ENCODE results near the gene KCNMB1.
A peak's percentile ranks its signal among the peaks of the same experiment; 100 is the strongest.

Gene KCNMB1, protein sequence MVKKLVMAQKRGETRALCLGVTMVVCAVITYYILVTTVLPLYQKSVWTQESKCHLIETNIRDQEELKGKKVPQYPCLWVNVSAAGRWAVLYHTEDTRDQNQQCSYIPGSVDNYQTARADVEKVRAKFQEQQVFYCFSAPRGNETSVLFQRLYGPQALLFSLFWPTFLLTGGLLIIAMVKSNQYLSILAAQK

DNA sequence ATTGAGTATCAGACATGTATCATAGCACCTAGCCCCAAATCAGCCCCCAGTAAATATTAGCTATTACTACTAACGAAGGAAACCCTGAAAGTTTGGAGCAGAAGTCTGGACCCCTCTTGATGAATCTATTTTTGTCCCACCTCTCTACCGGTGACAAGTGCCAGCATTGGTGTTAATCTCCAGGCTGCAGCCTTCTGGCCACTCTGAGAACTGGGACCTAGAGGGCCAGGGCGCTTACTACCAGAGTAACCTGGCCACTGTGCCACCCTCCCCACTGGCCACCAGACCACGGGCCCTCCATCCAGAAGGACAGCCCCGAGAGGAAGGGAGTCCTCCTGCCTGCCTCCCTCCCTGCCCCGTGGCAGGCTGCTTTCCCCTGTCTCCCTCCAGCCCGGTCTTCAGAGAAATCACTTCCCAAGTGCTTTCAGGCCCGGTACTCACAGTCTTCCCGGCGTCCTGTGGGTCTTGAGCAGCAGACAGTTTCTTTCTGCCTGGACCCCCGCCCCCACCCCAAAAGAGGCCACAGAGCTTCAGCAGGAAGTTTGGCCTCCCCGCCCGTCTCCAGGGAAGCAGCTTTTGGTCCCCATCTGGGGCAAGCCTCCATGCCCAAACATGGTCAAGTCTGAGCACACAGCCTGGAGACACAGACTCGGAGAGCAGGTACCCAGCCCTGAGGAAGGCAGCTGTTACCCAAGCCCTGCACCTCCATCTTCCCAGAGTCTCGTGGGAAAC lies at the start of gene KCNMB1:
TSS of gene KCNMB1 (minus strand) at position 550 of the 732 bp plus-strand sequence. CDS start 3,920 bp downstream, outside the sequence.
- no peak for DNase-seq

DNA sequence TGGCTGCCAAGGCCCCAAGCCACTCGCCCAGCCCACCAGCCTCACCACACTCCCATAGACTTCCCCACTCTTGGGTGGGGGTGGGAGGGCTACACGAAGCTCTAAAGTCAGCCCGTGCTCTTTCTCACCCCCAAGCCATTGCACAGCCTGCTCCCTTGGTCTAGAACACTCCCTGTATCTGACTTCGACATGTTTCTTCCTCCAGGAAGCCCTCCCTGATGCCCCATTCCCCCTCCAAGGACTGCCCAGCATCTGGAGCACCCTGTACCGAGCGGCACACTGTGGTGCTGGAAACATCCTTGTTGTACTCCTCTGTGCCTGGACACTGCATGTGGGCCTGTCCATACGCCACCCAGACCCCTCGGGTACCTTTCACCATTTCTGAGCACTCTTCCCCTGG lies 49.4 kb upstream of the KCNMB1 start:
- DNase-seq, result no peak

DNA sequence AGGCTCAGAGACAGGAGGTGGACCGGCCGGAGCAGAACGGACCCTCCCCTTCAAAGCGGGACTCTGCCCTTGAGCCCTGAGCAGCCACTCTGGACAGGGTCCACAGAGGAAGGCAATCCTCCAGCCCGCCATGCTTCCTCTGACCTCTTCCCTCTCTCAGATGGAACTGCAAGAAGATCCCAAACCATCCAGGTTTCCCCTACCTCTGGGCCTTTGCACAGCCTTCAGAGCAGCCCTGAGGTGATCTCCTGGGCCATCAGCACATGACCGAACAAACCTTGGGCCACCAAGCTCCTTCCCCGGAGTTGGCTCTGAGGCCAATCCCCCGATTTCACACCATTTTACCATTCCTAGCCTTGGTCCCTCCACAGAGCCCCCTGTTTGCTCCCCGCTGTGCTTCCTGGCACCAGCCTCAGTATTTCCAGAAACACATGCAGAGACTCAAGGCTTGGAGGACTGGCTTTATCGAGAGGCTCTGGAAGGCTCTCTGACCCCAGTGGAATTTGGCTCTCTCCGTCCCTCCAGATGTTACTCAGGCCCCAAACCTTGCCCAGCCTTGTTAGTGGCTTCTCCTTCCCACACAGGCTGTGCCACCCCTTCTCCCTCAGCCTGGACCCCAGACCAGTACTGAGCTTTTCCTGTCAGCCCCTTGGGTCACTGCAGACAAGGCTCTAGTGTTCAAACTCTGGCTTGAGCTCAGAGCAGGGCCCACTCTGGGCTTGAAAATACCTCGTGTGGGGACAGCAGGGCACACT lies 48.6 kb upstream of the KCNMB1 start:
- DNase-seq, result no peak

DNA sequence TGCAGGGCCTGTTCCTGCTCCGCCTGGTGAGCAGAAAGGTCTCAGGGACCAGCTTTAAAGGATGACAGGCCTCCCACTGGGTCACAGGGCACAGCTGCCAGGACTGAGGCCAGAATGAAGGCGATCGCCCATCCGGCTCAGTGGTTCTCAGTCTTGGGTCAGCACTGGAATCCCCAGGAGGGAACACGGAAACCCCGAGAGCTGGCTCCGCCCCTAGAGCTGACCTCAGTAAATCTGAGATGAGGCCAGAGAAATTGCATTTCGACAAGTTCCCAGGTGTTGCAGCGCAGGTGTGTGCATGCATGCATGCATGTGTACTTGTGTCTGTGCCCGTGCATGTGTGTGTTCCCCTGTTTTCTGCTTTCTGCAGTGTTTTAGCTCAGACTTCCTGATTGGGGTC lies 47.2 kb upstream of the KCNMB1 start:
- no peak for DNase-seq

DNA sequence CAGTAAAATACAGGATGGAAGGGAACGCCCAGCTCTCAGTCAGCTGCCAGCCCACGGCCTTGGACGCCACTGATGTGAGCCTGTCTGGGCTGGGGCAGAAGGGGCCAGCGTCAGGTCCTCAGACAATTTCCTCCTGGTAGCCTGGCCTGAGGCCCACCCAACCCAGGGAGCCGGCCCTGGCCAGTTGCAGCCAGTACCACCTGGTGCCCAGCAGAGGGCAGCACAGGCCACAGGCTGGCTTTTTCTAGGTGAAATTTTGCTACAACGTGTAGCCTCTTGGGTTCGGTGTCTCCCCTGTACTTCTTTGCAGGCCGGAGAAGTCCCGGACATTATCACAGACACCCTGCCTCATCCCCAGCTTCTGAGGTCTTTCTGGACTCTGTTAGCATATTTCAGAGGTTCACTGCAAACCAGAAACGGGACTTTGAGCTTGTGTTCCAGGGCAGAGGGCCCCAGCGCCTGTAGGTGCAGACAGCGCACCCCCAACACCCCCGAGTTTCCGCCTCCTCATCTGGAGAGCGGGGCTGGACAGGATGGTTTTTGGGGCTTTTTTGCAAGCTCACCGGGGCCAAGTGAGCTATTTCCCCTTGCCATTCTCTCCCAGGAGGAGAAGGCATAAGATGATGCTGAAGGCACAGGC lies 45.9 kb upstream of the KCNMB1 start:
- peak in 1 of 2 experiments; percentile 13 for DNase-seq

DNA sequence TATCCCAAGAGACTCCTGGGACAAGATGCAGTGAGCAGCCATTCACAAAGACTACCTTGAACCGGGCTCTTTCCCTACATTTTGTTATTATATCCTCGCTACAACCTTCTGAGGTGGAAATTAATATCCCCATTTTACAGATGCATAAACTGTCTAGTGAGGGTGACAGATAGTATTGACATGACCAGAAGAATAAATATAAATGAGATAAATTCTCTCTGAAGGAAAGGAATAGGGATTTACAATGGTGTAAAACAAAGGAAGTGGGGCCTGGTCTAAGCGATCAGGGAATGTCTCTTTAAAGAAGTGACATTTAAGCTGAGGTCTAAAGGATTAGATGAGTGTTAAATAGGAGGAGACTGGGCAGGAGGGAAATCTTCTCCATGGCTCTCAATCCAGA lies 43.5 kb upstream of the KCNMB1 start:
- DNase-seq, result no peak

DNA sequence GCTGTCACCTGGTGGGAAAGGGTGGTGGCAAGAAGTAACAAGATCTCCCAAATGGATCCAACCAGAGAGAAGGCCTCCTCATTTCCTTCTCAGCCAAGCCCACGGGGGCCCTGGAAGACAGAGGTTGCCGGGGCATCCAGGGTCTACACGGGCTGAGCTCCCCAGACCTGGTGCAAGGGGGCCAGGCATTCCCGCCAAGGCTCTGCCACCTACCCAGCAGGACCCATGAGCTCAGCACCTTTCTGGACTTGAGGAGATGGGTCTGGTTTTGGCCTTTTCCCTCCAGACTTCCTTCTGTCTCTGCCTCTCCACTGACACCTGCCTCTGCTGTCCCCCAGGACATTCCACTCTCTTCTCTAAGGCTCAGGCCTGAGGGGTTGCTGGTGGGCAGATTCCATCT lies 42.4 kb upstream of the KCNMB1 start:
- DNase-seq, result no peak

DNA sequence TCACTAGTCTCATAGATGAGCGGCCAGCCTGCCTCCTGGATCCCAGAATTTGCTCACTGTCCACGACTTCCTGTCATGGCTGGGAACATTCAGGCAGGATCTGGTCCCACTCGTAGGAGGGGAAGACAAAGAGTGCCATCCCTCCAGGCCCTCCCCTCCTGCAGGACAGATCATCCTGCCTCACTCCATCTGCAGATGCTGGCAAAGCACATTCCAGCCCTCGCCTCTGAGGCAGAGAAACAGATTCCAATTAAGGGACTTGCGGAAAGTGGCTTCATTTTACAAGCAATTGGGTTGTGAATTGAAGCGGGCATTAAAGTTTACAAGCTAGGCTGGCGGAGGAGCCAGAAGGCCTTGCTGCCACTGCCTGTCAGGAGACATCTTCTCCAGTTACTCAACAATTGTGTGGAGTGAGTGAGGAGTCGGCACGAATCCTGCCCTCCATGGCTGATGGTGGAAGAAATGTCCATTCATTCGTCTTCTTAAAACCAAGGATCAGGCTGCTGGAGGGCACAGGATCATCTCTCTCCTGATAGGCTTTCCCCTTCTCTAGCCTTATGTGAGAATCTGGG lies 41.8 kb upstream of the KCNMB1 start:
- DNase-seq, result no peak

DNA sequence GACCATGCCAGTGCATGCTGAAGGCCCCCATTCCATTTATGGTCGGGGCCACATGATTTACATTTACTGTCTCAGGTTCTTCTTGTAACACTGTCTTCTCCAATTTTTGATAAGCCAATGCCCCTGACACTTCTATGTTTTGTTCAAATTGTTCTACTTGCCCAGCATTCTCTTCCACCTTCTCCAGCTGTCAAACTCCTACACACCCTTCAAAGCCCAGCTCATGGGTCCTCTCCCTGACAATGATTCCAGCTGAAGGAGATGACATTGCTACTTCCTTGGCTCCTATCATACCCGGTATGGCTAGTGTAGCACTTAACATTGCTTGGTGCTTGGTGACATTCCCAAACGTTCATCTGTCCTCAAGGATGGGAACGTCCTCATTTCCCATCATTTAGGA lies 41.1 kb upstream of the KCNMB1 start:
- DNase-seq, result no peak

DNA sequence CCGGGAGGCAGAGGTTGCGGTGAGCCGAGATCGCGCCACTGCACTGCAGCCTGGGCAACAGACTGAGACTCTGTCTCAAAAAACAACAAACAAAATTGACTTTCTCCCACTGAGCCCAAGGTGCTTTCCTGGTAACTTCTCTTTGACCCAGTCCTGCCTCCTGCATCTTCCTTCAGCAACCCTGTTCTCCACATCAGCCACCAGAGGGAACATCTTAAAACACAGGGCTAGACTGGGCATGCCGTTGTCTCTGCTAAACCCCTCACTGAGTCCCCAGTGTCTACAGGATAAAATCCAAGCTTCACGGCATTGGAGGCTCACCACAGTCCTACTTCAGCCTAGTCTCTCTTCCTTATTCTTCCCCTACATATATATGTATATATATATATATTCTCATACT lies 39.8 kb upstream of the KCNMB1 start:
- no peak for DNase-seq

DNA sequence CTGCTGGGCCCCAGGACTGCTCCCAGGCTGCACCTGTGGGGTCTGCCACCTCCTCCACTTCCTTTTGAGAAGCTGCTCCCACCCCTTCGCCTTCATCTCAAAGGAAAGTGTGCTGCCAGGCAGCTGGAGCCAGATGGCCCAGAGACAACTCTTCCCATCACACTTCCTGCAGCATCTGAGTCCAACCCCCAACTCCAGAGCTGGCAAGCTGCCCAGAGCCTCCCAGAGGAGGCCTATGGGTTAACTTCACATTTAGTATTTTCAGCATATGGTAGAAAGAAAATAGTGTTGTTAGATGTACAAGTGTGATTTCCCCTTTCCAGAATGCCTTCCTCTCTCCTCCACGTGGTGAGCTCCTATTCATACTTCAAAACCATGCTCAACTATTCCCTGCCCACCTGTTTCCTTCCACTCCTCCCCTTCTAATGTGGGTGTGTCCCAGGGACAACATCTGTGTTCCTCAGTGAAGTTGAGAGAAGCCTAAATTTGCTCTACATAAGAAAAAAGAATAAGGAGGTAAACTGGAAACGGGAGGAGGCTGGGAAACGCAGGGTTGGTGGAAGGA lies 38.6 kb upstream of the KCNMB1 start:
- no peak for DNase-seq

DNA sequence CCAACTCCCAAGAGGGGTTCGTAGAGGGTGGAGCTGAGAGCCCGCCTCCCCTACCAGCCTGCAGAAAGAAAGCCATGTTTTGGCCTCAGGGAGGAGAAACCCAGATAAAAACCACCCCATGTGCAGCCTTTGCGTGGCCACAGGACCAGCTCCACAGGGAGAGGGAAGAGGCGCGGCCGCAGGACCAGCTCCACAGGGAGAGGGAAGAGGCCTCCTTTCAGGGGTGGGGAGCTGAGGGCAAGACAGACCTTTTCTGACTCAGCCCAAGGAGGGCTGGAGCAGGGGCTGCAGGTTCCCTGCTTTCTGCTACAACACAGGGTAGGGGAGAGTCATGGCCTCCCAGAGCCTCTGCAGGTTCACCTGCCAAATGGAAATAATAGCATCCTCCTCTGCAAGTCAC lies 37.6 kb upstream of the KCNMB1 start:
- DNase-seq, result no peak

DNA sequence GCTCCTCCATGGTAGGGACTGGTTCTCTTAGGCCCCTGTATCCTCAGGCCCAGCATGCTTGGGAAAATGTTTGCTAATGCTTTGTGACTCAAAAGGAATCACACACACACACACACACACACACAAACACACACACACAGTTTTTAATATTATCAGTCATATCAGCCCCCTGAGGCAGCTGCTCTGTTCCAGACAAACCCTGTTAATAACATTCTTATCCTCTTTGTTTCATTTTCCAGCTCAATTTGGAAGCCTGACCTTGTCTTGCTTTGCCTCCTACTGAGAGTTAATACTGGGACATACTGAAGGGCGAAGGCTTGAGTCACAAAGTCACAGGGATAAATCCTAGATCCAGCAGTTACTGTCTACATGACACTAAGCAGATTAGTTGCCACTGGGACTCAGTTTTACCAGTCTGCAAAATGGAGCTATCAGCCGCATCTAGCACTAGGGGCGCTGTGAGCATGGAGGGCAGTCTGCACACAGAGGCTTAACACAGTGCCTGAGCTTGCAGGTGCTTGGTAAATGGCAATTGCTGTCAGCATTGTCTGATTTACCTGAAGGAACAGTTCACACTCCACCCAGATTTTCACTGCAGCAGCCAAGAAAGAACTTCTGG lies 37.1 kb upstream of the KCNMB1 start:
- DNase-seq, result no peak

DNA sequence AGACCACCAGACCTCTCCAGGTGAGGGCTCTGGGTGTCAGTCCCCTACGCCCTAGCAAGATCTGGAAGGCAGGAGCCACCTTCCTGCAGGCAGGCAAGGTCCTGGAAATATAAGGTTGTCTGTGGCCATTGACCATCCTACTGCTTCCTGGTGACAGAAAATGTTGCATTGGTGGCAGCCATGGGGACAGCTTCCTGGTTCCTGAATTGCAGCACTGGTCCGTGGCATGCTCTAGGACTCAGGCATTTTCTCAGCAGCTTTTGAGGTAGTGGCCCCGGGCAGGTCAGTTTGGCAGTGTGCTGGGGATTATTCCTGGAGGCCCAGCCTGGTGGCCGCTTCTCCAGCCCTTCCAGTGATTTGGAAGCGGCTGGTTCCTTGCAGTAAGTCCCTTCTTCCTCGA lies 36.6 kb upstream of the KCNMB1 start:
- DNase-seq, result no peak

DNA sequence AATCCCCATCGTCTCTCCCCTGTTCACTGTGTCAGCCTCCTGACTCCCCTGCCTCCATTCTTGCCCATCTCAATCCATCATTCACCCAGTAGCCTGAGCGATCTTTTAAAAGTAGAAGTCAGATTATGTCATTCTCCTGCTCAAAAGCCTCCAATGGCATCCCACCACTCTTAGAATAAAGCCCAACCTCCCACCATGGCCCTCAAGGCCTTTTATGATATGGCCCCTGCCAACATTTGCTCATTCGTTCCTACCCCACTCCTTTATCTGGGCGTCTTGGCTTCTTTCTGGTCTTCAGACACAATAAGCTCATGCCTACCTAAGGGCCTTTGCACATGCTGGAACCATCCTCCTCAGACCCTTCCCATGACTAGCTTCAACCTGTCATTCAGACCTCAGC lies 35.5 kb upstream of the KCNMB1 start:
- no peak for DNase-seq

DNA sequence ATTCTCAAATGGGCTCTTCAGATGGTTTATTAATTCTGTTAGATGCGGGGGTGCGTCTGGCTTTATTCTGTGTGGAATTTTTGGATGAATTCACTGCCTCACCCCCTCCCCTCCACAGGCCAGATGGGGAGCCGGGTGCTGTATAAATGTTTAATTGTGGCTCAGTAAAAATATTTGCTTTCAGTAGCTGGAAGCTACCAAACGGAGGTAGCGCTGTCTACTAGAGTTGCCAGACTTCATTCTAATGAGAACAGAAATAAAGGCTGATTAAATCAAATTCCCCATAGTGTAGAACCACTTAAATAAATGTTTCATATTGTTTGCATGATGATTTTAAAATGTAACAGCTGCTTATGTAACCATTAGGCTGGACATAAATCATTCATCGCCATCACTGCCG lies 34.5 kb upstream of the KCNMB1 start:
- no peak for DNase-seq

DNA sequence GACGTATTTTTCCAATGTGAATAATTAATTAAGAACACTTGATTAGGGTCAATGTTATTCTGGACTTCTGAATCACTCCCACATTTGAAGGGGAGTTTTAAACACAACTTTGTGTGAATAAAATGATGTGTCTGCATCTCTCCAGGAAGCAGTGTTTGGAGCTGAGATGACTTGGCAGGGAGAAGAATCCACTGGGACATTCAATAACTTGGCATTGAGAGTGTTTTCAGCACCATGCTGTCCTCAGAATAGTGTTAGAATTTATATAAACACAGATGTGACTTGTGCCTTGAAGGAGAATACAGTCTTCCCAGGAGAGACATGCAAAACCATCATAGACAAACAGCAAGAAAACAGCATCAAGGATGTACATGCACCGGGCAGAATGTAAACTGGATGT lies 32.7 kb upstream of the KCNMB1 start:
- DNase-seq, result no peak

DNA sequence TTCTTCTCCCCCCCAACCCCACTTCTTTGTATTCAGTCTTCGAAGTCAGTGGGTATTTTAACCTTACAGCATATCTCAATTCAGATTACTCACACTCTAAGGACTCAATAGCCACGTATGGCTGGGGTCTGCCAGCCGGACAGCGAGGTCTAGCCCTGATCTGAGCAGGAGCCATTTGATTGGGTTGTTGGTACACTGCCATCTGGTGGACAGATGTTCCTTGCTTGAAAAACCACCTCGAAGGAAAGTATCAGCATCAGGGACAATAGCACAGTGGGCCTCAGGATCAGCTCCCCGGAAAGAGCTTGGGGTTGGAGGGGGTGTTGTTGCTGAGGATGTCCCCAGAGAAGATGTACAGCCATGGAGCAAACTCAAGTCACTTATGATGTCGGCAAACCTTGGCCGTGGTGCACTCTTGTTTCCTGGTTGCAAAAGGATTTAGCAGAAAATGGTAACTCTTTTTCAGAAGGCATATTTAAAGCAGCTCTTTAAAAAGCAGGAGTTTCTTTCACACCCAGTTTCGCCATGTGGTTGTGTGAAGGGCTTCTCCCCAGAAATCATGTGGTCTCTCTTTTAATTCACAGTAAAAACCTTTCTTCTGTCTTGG lies 31.7 kb upstream of the KCNMB1 start:
- peak; percentile 9 to 28 for DNase-seq

DNA sequence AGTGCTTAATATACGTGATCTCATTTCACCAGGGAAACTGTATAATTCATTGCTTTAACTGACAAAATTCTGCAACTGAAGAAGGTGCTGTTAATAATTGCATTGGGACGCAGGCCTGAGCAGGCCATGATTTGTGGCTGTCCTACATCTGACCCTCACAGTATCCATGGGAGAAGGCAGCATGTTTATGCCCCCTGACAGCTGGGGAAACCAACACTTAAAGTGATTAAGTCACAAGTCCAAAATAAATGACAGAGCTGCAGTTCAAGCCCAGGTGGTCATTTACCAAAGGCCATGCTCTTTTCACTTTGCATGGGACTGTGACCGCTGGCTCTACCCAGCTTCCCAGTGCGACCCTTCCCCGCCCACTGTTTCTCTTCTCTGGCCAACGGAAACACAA lies 30.5 kb upstream of the KCNMB1 start:
- no peak for DNase-seq

DNA sequence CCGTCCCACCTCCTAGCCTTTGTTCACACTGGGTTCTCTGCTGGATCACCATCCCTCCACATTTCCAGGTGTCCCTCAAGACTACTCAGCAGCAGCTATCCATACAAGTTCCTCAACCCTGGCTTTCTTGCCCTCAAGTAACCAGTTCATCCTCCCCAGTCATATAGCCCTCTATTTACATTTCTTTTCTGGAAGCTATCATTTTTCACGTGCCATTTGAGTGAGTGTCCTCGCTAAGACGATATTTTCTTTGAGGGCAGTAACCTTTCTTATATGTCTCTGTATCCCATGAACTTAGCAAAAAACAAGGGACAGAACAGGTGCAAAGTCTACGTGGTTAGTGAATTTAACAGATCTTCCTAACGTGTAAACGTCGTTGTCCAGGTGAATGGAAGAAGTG lies 29.6 kb upstream of the KCNMB1 start:
- DNase-seq, result no peak

DNA sequence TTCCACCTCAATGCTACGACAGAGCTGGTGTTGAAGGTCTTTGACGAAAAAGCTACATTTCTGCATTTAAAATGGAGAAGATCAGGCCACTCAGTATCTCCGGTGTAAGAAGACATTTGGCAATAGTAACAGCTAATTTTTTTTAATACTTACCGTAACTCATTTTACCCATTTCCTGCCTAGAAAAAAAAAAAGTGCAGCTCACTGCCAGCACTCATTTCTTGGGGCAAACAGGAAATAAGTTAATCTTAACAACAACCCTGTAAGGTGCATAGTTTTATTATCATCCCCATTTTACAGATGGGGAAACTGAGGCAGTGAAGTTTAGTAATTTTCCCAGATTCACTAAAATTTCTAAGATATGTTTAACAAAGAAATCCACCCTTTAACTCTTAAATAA lies 27.4 kb upstream of the KCNMB1 start:
- DNase-seq, result no peak

DNA sequence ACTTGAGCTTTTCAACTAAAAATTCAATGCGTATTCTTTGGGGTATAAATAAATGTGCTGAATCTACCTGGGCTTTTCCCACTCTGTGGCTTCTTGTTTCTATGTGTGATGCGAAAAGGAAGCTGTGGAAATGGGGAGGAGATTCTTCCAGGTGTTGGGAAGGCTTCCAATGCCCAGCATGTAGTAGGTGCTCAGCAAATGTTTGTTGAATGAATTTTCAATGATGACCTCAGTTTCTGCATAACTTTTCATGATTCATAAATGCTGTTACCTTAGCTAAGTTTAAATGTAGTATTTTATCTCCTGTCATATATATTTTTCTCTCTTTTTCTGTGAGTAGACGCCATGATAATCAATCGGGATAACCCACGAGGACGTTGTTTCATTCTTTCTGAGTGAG lies 25.6 kb upstream of the KCNMB1 start:
- no peak for DNase-seq
